Smooth muscle cell (in vitro differentiated cells): ENCODE measurements around the gene HDLBP. TPM values are rescaled to one million over a fixed set of nuclear protein-coding genes. Genes with fewer than 3 reads are reported as not detected.

ENCODE experiments used
- DNase-seq: peaks from one replicate; lab custom pipeline; 2025; ENCODE audit not compliant: unreplicated experiment; lab: John Stamatoyannopoulos, UW
- H2AFZ ChIP-seq: fragments of 200-600 bp; sonication (generic); 2 replicates; pipeline ENCODE4 v1.6.0; 2016; ENCODE audit warnings: antibody characterized with exemption, low read depth, mild to moderate bottlenecking
- H3F3A ChIP-seq: fragments of 200-600 bp; sonication (generic); 2 replicates; pipeline ENCODE4 v1.6.0; 2017; ENCODE audit warnings: antibody characterized with exemption, low read depth
- H3K27ac ChIP-seq: fragments of 200-600 bp; sonication (generic); 2 replicates; pipeline ENCODE4 v1.5.1; 2016; ENCODE audit warnings: low read depth, mild to moderate bottlenecking
- H3K27me3 ChIP-seq: fragments of 200-600 bp; sonication (generic); 2 replicates; pipeline ENCODE4 v1.6.1; 2016; ENCODE audit warnings: low read depth, mild to moderate bottlenecking
- H3K36me3 ChIP-seq: fragments of 200-600 bp; sonication (generic); 2 replicates; pipeline ENCODE4 v1.5.1; 2016; ENCODE audit warnings: low read depth
- H3K4me1 ChIP-seq: fragments of 200-600 bp; sonication (generic); 2 replicates; pipeline ENCODE4 v1.5.1; 2016; ENCODE audit warnings: low read depth
- H3K4me2 ChIP-seq: fragments of 200-600 bp; sonication (generic); 2 replicates; pipeline ENCODE4 v1.6.0; 2016; ENCODE audit warnings: mild to moderate bottlenecking
- H3K4me3 ChIP-seq: fragments of 200-600 bp; sonication (generic); 2 replicates; pipeline ENCODE4 v1.5.1; 2016; ENCODE audit warnings: mild to moderate bottlenecking
- H3K79me2 ChIP-seq: fragments of 200-600 bp; sonication (generic); 2 replicates; pipeline ENCODE4 v1.6.0; 2016; ENCODE audit warnings: low read depth, mild to moderate bottlenecking
- H3K9ac ChIP-seq: fragments of 200-600 bp; sonication (generic); 2 replicates; pipeline ENCODE4 v1.6.0; 2016; ENCODE audit warnings: low read depth
- H3K9me3 ChIP-seq: fragments of 200-600 bp; sonication (generic); replicated peaks from 2 replicates; pipeline ENCODE4 v1.5.1; 2016; ENCODE audit warnings: low read depth
- H4K20me1 ChIP-seq: fragments of 200-600 bp; sonication (generic); 2 replicates; pipeline ENCODE4 v1.6.0; 2016; ENCODE audit warnings: low read depth
- WGBS: methylation state at CpG from one replicate; pipeline ENCODE4 v1.1.7; 2016; ENCODE audit warnings: low lambda C conversion rate; 5-methylcytosine and 5-hydroxymethylcytosine counted together
- polyA plus RNA-seq: library from polyadenylated mRNA; unstranded; fragments of >200 nt; fragmentation: Nextera tagmentation; extraction: Ambion mirVana; gene quantifications from 2 replicates; pipeline ENCODE4 v1.2.1, GENCODE V29; 2016
- total RNA-seq: library from RNA; depleted of rRNA; stranded (reverse); fragments of >200 nt; gene quantifications from 2 replicates; pipeline ENCODE4 v1.2.3, GENCODE V29; 2014
- TF ChIP-seq, protein P1 (sequence below): fragments of 200-600 bp; sonication (generic); IDR thresholded peaks from 2 replicates; pipeline ENCODE4 v1.5.1; 2017; ENCODE audit warnings: borderline replicate concordance, mild to moderate bottlenecking, antibody characterized with exemption; ENCODE audit not compliant: insufficient read depth, poor library complexity, severe bottlenecking

The HDLBP gene
- total and polyA plus RNA-seq, 2 experiments from 2014 or later: 504 to 545 TPM

DNA sequence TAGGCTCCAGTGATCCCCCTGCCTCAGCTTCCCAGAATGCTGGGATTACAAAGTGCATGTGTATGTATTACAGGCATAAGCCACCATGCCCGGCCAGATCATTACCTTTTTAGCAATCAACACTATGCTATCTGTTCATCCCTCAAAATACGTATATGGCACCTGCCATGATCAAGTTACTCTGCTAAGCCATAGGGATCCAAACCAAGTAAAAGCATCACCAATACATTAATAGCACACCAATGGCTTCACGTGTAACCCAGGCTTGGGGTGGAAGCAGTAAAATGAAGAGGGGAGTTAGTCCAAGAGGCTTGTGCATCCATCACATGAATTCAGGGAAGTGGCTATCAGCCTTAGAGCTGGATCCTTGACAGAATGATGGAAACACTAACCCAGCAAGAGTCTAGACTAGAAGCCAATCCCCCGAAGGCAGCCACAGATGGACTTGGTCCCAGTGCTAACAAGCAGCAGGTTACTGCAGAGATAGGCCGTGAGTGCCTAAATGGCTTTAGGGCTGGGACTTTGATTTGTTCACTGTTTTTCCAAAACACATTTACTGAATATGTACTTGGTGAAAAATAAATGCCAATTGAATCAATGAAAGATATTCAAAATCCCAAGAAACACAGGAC is 11.3 kb downstream of the HDLBP start:
- Histone ChIP-seq H3K4me3 (no peak overlapping the region), H3K27me3 (no peaks in the 10 kb centered on the region), H3K27ac (no peak overlapping the region), H3F3A (no peaks in the 10 kb centered on the region), H3K79me2 (peaks cover 100% of the 10 kb centered on the region), H3K9ac (no peak overlapping the region), H2AFZ (no peak overlapping the region), H4K20me1 (peaks cover 100% of the 10 kb centered on the region), H3K36me3 (no peaks in the 10 kb centered on the region), H3K9me3 (no peaks in the 10 kb centered on the region), H3K4me2 (no peak overlapping the region), H3K4me1 (no peaks in the 10 kb centered on the region)
- TF ChIP-seq, protein P1, sequence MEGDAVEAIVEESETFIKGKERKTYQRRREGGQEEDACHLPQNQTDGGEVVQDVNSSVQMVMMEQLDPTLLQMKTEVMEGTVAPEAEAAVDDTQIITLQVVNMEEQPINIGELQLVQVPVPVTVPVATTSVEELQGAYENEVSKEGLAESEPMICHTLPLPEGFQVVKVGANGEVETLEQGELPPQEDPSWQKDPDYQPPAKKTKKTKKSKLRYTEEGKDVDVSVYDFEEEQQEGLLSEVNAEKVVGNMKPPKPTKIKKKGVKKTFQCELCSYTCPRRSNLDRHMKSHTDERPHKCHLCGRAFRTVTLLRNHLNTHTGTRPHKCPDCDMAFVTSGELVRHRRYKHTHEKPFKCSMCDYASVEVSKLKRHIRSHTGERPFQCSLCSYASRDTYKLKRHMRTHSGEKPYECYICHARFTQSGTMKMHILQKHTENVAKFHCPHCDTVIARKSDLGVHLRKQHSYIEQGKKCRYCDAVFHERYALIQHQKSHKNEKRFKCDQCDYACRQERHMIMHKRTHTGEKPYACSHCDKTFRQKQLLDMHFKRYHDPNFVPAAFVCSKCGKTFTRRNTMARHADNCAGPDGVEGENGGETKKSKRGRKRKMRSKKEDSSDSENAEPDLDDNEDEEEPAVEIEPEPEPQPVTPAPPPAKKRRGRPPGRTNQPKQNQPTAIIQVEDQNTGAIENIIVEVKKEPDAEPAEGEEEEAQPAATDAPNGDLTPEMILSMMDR: no peak
- 94% methylated on average over 5 of the region's 5 CpGs for WGBS
- no peak for DNase-seq

DNA sequence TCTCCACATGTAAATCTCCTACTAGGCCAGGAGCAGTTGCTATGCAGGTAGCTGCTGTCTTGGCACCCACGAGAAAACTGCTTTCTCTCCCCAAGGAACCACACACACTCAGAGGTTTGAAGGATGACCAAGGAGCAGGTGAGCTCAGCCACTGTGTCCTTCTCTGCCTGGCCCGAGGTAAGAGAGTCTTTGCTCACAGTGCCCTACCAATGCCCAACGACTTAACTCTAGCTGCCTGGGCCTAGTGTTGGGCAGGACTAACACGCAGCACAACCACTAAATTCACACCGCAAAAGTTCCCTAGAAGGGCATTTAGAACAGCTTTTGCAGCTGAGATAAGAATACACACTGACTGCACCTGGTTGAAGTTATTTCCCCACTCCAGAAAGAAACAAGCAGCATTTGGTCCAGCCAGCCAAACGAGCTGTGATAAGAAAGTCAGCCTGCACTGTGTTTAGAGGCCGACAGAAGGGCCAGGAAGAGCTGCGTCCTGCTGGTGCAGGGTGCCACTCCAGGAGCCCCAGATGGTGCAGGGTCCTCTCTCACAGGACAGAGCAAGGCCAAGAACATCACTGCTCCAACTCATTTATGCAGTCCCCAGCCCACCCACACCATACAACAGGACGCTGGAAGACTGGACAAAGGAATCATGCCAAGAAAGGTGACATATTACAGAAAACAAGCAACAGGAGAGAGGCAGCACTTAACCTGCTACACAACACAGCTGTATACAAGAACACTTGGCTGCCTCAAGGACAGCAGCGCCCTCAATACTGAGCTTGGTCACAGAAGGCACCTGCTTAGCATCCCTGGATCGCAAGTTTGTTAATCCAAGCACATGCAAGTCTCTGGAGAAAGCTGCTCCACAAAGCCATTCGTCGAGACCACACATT is 12.5 kb downstream of the HDLBP start:
- no peak for DNase-seq
- H3K4me3 ChIP-seq: no peak overlapping the region
- peaks cover 100% of the 10 kb centered on the region for H4K20me1 ChIP-seq
- no peak overlapping the region for H3K9ac ChIP-seq
- H3K4me1 ChIP-seq: no peaks in the 10 kb centered on the region
- no peaks in the 10 kb centered on the region for H3F3A ChIP-seq
- no peak overlapping the region for H3K4me2 ChIP-seq
- TF ChIP-seq, protein P1: no peak
- H2AFZ ChIP-seq: no peak overlapping the region
- peaks cover 100% of the 10 kb centered on the region for H3K79me2 ChIP-seq
- no peaks in the 10 kb centered on the region for H3K36me3 ChIP-seq
- no peak overlapping the region for H3K27ac ChIP-seq
- H3K27me3 ChIP-seq: no peaks in the 10 kb centered on the region
- WGBS: 82% methylated on average over 13 of the region's 13 CpGs
- H3K9me3 ChIP-seq: no peaks in the 10 kb centered on the region

DNA sequence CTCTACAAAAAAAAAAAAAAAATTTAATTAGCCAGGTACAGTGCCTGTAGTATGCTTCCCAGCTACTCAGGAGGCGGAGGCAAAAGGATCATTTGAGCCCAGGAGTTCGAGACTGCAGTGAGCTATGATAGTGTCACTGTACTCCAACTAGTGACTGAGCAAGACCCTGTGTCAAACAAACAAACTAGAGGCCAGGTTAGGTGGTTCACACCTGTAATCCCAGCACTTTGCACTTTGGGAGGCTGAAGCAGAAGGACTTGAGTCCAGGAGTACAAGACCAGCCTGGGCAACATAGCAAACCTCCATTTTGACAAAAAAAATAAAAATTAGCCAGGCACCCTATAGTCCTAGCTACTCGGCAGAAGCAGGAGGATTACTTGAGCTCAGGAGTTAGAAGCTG is 13.4 kb downstream of the HDLBP start:
- H3K4me3 ChIP-seq: no peak overlapping the region
- no peak overlapping the region for H3K4me2 ChIP-seq
- TF ChIP-seq, protein P1: no peak
- no peaks in the 10 kb centered on the region for H3K36me3 ChIP-seq
- H3K79me2 ChIP-seq: peaks cover 100% of the 10 kb centered on the region
- H3K9ac ChIP-seq: no peak overlapping the region
- no peaks in the 10 kb centered on the region for H3F3A ChIP-seq
- H3K27ac ChIP-seq: no peak overlapping the region
- H3K9me3 ChIP-seq: no peaks in the 10 kb centered on the region
- DNase-seq: no peak
- H3K27me3 ChIP-seq: no peaks in the 10 kb centered on the region
- peaks cover 99% of the 10 kb centered on the region for H4K20me1 ChIP-seq
- H2AFZ ChIP-seq: no peak overlapping the region
- H3K4me1 ChIP-seq: no peaks in the 10 kb centered on the region
- 93% methylated on average over 3 of the region's 3 CpGs for WGBS
